HG02870 (cell line): ENCODE data around the gene TMIE.

Source experiments
- ATAC-seq: cut with Tn5 transposase; IDR thresholded peaks from one replicate; pipeline ENCODE4 v1.9.1; 2021; ENCODE audit warnings: mild to moderate bottlenecking, moderate library complexity; ENCODE audit not compliant: unreplicated experiment

Gene TMIE

DNA sequence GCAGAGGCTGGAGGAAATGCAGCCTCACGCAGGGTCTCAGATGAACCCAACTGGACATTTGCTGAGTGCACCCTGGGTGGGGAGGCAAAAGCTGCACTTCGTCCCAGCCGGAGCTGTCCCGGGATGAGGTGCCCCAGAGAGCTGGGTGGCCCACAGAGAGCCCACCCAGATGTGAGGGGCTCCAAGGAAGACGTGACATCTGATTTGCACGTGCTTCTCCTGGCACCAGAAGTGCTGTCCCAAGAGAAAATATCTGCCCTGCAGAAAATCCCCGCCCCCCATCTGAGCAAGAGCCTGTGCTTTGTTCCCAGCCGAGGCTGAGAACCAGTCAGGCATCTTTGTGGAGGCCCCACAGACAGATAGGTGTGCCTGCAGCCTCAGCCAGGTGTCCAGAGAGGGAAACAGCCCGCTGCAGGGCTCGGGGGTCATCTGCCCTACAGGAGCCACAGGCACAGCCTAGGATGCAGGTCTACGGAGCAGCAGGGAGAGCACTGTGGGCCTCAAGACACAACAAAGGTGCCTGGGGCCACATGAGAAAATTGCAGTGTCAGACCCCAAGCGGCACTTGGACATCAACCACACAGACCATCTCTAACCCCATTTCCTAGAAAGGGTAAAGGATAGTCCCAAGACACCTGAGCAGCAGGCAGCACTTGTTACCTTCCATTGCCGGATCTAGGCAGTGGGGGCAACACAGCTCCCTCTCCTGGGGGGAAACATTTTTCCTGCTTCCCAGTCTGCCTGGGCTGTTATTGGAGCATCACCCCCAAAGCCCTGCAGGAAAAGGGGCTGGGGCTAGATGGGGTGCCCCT lies 5.8 kb downstream of the TMIE start:
- no peak for ATAC-seq

- no peak for ATAC-seq
Measured at GRCh38 chr3:46707601-46708011, 6.4 kb downstream of the TMIE start.

DNA sequence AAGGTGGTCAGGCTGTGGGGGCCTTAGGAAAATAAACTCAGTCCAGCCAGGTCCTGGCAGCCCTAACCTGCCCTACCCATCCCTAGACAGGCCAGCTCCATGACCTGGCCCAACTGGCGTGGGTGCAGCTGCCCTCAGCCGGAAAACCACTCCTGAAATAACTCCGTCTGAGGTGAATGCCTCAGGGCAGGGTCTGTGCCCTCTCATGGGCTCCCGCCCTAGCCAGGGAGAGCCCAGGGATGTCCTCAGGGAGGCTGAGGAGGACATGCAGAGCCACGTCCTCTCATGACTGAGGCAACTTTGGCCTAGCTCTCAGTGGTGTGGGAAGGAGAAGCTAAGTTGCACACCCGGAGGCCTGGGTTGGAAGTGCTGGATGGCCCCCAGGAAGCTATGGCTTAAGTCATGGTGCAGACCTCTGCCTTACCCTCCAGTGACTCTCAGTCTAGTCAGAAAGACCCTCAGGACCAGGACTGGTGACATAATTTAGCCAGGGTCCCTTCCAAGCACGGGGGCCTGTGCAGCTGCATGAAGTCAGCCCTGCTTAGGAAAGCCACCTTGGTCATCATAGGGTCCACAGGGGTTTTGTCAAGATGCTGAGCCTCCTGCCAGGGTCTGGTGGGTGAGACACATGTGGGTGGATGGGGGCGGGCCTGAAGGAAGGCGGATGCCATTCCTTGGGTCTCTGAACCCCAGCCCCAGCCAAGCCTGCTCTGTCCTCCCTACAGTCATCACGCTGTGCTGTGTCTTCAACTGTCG lies 7.4 kb downstream of the TMIE start:
- no peak for ATAC-seq

- no peak for ATAC-seq
Measured at GRCh38 chr3:46709157-46709654, 8.0 kb downstream of the TMIE start.

- no peak for ATAC-seq
Measured at GRCh38 chr3:46709721-46710120, 8.5 kb downstream of the TMIE start.

GRCh38 chr3:46710229-46710628 lies 9.0 kb downstream of the TMIE start:
- no peak for ATAC-seq

DNA sequence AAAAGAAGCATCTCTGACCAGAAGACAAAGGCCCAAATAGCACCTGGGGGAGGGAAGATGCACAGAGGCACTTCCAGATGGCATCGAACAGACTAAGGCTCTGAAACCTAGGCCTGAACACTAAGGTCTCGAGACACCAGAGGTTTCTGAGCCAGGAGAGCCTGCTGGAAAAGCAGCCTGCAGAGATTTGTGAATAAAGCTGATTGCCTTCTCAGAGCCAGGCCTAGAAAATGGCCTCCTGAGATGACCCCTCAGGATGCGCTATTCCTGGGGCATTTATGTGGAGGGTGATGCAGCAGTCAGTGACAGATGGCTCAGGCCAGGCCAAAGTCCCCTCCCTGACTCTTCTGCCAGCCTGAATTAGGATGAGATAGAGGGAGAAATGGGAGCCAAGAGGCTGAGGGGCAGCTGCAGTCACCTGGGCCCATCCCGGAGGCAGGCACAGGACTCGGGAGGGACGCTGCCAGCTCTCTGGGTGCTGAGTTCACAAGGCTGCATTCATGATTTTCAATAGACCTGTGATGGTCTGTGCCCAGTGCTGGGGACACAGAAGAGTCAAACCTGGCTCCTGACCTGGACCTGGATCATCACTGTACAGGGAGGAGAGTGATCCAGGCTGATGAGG lies 9.6 kb downstream of the TMIE start:
- no peak for ATAC-seq

- no peak for ATAC-seq
Measured at GRCh38 chr3:46711305-46711704, 10.1 kb downstream of the TMIE start.

- ATAC-seq: no peak
Measured at GRCh38 chr3:46711760-46712159, 10.6 kb downstream of the TMIE start.

DNA sequence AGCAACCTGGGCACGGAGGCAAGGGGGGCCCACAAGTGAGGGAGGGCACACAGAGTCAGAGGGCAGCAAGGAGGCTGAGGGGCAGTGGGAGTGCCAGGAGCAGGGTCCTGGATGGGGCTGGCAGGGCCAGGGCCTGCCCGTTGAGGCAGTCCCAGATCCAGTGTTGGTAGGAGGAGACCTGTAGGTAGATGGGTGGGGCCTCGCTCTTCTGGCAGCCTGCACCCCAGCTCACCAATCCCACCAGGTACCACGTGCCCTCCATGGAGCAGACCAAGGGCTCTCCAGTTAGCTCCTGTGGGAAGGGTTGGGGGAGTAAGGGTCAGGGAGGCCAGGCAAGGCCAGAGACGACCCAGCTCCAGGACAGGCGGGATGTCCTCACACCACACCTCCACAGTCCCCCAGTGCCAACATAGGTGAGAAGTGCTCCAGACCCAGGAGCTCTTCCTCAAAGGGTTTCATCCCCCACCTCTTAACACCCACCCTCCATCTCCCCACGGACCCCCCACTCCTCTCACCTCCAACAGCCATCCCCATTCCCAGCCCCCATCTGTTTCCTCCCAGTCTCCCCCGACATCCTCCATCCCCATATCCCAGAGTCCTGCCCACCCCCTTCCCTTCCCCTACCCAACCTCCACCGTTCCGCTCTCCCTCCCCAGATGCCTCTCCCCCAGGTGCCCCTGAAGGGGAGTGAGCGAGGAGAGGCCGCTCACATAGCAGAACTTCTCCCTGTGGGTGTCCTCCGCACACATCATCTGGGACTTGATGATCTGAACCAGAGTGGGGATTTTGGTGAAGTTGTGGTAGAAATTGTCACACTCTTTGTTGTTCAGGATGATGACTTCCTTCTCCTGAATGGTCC lies 11.2 kb downstream of the TMIE start:
- ATAC-seq: no peak

DNA sequence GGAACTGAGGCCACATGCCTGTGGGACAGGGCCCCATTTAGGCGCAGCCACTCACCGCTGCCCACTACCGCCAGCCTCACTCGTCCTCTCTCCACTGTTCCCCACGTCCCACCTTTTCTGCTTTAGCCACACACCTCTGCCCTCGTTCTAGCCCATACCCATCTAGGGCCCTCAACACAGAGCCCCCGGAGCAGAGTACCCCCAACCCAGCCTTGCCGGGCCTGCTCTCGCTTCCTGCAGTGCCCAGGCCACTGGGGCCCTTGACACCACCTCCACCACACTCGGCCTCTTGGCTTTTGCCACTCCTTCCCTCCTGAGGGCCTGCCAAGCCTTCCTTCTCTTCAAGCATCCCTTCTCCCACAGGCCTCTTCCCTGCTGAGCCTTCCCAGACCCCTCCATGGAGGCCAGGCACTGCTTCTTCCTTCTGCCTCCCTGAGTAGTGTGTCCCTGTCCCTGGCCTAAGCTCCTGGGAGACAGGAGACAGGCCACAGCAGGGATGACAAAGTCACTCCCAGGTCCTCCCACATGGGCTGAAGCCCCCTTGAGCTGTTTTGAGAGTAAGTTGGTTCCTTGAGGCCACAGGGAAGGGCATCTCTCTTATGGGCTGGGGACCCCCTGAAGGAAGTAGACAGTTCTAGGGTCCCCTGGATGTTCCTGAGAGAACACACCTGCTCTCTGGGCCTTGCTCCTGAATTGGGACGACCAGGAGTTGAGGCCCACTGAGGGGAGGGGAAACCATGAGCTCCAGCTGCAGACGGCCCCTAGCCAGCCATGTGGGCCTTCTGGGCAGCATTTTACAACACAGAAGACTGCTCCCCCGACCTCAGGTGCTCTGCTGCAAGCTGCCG lies 12.1 kb downstream of the TMIE start:
- no peak for ATAC-seq

GRCh38 chr3:46713898-46714552 lies 12.8 kb downstream of the TMIE start:
- ATAC-seq: no peak

- no peak for ATAC-seq
Measured at GRCh38 chr3:46714728-46715506, 13.7 kb downstream of the TMIE start.

DNA sequence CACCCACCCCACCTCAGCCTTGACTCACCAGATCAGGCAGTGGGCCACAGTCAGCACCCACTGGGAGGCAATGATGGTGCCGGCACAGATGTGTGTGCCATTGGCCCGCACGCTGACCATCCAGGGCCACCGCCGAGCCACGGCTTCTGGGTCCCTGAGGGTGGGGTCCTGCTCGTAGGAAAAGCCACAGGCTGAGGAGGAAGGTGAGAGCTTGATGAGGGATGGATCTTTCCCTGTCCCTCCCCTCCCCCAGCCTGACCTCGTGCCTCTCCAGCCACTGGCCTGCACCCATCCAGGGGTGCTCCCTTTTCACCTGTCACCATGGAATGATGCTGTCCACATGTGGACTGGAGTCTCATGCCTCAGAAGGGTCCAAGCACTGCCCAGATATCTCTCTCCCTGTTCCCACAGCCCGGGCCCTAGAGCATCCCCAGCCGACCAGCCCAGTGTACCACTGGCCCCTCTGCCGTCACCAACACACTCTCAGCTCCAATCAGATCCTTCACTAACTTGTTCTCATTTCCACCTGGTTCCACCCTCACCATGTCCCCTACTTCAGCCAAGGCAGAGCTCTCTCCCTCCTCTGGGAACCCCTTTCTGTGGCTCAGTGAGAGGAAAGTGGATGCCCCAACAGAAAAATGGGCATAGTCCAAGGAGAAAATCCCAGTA lies 14.4 kb downstream of the TMIE start:
- ATAC-seq: no peak

GRCh38 chr3:46716461-46717441 lies 15.6 kb downstream of the TMIE start:
- no peak for ATAC-seq

- no peak for ATAC-seq
Measured at GRCh38 chr3:46717447-46718231, 16.4 kb downstream of the TMIE start, which contains the start of gene PRSS50. Gene PRSS50 (minus strand): TSS chr3:46717869. CDS start chr3:46717824, 45 bp downstream.
